ENCODE data around the gene ADCYAP1.

The ADCYAP1 gene

DNA sequence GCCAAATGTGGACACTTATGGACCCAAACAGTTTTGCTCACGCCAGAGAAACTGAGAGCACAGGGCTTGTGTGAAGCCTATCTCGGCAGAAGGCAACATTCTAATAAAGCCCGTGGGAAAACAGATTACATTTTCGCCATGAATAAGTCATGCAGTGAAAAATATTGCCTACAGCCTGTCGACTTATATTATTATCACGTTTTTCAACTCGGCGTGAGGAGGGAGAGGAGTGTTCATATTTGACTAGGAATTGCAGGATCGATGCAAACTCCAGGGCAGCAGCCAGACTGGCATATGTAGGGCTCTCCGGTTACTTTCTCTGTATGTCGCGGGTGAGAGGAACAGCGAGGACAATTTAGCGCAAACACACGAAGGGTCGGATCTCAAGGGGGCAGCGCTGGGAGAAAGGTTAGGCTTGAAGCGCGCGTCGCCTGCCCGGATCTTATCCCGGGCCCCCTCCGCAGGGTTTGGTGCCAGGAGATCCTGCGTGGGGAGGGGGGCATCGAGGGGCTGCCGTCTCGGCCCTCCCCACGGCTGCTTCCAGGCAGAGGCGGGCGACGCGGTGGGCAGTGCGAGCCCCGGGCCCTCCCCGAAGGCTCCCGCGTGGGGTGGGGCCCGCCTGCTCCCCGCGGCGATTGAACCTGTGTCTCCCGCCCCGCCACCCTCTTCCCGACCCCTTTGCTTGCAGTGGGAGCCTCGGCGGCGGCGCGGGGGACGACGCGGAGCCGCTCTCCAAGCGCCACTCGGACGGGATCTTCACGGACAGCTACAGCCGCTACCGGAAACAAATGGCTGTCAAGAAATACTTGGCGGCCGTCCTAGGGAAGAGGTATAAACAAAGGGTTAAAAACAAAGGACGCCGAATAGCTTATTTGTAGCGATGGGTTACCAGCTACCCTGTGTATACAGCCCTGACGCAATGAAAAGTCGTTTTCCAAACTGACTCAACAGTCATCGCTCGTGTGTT, 4.4 kb downstream of the ADCYAP1 start:
- TF ChIP-seq, protein P1, sequence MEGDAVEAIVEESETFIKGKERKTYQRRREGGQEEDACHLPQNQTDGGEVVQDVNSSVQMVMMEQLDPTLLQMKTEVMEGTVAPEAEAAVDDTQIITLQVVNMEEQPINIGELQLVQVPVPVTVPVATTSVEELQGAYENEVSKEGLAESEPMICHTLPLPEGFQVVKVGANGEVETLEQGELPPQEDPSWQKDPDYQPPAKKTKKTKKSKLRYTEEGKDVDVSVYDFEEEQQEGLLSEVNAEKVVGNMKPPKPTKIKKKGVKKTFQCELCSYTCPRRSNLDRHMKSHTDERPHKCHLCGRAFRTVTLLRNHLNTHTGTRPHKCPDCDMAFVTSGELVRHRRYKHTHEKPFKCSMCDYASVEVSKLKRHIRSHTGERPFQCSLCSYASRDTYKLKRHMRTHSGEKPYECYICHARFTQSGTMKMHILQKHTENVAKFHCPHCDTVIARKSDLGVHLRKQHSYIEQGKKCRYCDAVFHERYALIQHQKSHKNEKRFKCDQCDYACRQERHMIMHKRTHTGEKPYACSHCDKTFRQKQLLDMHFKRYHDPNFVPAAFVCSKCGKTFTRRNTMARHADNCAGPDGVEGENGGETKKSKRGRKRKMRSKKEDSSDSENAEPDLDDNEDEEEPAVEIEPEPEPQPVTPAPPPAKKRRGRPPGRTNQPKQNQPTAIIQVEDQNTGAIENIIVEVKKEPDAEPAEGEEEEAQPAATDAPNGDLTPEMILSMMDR (IDR thresholded peaks at IDR 0.05; ENCODE audit: low read depth, low read length, missing control alignments): no peak
- peak overlapping the region; percentile 33 for H3K4me3 ChIP-seq (ENCODE audit: low read depth, low read length)
- no peak for DNase-seq (ENCODE audit: low read depth)
- in situ Hi-C loops (cut with HindIII; ENCODE audit: low sequenced_read_pairs): no loop called here

DNA sequence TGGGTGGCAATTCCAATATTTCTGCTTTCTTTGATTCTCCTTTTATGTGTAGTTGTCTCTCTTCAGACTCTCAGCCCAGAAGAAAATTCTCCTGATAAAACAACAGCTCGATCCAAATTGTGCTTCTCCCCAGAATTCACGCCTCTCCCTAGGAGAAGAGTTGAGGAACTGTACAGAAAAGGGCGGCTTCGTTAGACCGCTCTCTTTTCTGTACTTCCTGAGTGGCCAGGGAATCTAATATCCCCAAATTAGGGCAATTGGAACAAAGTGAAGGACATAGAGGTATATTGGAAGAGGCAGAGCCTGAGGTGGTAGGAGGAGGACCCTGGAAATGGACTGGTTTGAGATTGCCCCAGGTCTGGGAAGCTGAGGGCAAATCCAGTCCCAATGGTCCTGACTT, 5.6 kb downstream of the ADCYAP1 start:
- H3K4me3 ChIP-seq (ENCODE audit: low read depth, low read length): no peak overlapping the region
- TF ChIP-seq, protein P1 (IDR thresholded peaks at IDR 0.05; ENCODE audit: low read depth, low read length, missing control alignments): no peak
- in situ Hi-C loops (cut with HindIII; ENCODE audit: low sequenced_read_pairs): no loop called here
- no peak for DNase-seq (ENCODE audit: low read depth)

DNA sequence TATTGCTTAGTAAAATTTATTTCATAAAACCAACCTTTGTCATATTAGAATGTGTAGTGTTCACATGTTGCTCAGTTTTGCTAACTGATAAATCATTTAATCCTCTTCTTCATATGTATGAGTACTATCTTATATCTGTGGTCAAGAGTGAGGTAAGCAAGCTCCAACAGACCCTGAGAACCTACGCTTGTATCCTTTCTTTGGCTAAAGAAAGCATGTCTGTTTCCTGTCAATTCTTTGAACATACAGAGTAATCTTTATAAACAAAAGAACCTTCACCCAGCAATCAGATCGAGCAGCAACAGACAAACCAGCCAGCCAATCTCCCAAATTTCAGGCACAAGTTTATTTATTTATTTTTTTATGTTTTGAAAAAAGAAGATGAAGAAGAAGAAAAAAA, 6.4 kb downstream of the ADCYAP1 start:
- H3K4me3 ChIP-seq (ENCODE audit: low read depth, low read length): no peak overlapping the region
- TF ChIP-seq, protein P1 (IDR thresholded peaks at IDR 0.05; ENCODE audit: low read depth, low read length, missing control alignments): no peak
- in situ Hi-C loops (cut with HindIII; ENCODE audit: low sequenced_read_pairs): no loop called here
- no peak for DNase-seq (ENCODE audit: low read depth)

DNA sequence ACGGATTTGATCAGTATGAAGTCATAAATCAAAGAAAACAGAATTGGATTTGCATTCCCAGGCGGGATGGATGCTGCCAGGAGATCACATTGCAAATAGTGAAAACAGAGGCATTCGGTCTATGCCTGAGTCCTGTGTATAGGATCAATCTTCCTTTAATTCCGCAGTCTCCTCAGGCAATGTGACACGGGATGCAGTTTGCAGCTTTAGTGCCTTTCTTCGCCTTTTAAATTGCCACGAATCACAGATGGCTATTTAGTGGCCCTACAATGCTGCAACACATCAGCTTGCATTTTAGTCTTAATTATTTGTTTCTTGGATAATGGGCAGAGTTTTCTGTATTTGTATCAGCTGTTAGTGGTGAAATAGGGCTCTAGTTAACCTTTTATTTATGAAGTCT, 6.8 kb downstream of the ADCYAP1 start:
- no peak overlapping the region for H3K4me3 ChIP-seq (ENCODE audit: low read depth, low read length)
- TF ChIP-seq, protein P1 (IDR thresholded peaks at IDR 0.05; ENCODE audit: low read depth, low read length, missing control alignments): no peak
- no peak for DNase-seq (ENCODE audit: low read depth)
- in situ Hi-C loops (cut with HindIII; ENCODE audit: low sequenced_read_pairs): no loop called here

DNA sequence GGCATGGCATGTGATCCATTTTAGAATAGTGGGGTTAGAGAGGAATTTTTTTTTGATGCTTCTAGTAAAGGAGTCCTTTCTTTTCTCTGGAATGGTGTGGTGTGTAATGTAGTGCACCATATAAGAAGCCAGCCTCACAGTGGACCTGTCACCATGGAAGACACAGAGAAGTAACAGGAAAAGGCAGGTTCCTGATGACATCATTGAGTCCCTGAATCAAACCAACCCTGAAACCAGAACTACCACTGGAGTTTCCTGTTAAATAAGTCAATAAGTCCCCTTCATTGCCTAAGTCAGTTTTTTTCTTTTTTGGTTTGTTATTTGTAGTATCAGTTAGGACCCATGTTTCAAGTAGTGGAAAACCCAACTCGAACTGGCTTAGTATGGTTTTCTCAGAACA, 11.9 kb downstream of the ADCYAP1 start:
- no peak for DNase-seq (ENCODE audit: low read depth)
- H3K4me3 ChIP-seq (ENCODE audit: low read depth, low read length): no peak overlapping the region
- in situ Hi-C loops (cut with HindIII; ENCODE audit: low sequenced_read_pairs): no loop called here
- TF ChIP-seq, protein P1 (IDR thresholded peaks at IDR 0.05; ENCODE audit: low read depth, low read length, missing control alignments): no peak

DNA sequence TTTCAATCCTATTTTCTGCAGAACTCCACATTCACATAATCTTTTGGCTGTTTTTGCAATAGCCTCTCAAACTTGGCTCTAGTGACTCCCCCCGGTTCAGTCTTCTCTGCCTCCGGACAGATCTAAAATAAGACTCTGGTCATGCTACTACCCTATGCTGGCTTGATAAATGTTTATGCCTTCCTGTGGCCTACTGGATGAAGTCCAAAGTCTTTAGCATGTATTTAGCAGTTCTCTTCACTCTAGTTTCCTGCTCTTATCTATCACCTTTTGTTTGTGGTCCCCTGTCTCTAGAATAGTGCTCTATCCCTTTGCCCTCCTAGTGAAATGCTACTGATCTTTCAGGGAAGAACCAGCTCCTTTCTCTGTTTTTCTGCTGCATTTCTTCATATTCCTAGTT, 14.4 kb downstream of the ADCYAP1 start:
- in situ Hi-C loops (cut with HindIII; ENCODE audit: low sequenced_read_pairs): no loop called here
- no peak for DNase-seq (ENCODE audit: low read depth)

More for the DNA sequence above, 14.4 kb downstream of the ADCYAP1 start:
- TF ChIP-seq, protein P1 (IDR thresholded peaks at IDR 0.05; ENCODE audit: low read depth, low read length, missing control alignments): no peak
- no peak overlapping the region for H3K4me3 ChIP-seq (ENCODE audit: low read depth, low read length)

Measured in astrocyte of the cerebellum (primary cell).